ENCODE results near the gene PFKFB4.
"Not testable (repeated sequence)": the region's sequence is repeated elsewhere in the genome, so short reads cannot be mapped to it uniquely, and the experiment has no call there.

- TF ChIP-seq EZH2phosphoT487 (IDR thresholded peaks at IDR 0.05; ENCODE audit: borderline replicate concordance, low read length); CTCF (IDR thresholded peaks at IDR 0.05; ENCODE audit: low read depth, low read length, poor library complexity, severe bottlenecking): not testable (repeated sequence)
These were observed 25.9 kb downstream of the PFKFB4 start for GRCh38 chr3:48530701-48531100.
